ENCODE results near the gene YPEL2. TPM values are rescaled to one million over a fixed set of nuclear protein-coding genes. Genes with fewer than 3 reads are reported as not detected.
A peak's percentile ranks its signal among the peaks of the same experiment; 100 is the strongest.

Gene YPEL2
- total RNA-seq, 4 donors from 2014 or later, result 34.3 to 53.6 (median 40.7) TPM

- DNase-seq (ENCODE audit: low spot score) (no peak), ATAC-seq (ENCODE audit: low FRiP score) (no peak)
- TF ChIP-seq CTCF (IDR thresholded peaks at IDR 0.05), result no peak
These were observed 101.2 kb downstream of the YPEL2 start for GRCh38 chr17:59432657-59433056.

GRCh38 chr17:59433586-59433985 is 102.1 kb downstream of the YPEL2 start:
- no peak for TF ChIP-seq CTCF (IDR thresholded peaks at IDR 0.05)
- ATAC-seq (ENCODE audit: low FRiP score) (no peak), DNase-seq (ENCODE audit: low spot score) (no peak)

- TF ChIP-seq CTCF (IDR thresholded peaks at IDR 0.05), result no peak
- ATAC-seq (ENCODE audit: low FRiP score) (no peak), DNase-seq (ENCODE audit: low spot score) (no peak)
These were observed 103.0 kb downstream of the YPEL2 start for GRCh38 chr17:59434429-59434828.

- ATAC-seq (ENCODE audit: low FRiP score) (peak; percentile 66), DNase-seq (ENCODE audit: low spot score) (no peak)
These were observed 103.8 kb downstream of the YPEL2 start for GRCh38 chr17:59435238-59435637.

GRCh38 chr17:59436900-59437299 is 105.4 kb downstream of the YPEL2 start:
- ATAC-seq (ENCODE audit: low FRiP score) (no peak), DNase-seq (ENCODE audit: low spot score) (no peak)
- no peak for TF ChIP-seq CTCF (IDR thresholded peaks at IDR 0.05)

More at GRCh38 chr17:59435238-59435637, 103.8 kb downstream of the YPEL2 start:
- TF ChIP-seq CTCF (IDR thresholded peaks at IDR 0.05), result no peak

- DNase-seq (ENCODE audit: low spot score) (no peak), ATAC-seq (ENCODE audit: low FRiP score) (no peak)
- no peak for TF ChIP-seq CTCF (IDR thresholded peaks at IDR 0.05)
These were observed 106.4 kb downstream of the YPEL2 start for GRCh38 chr17:59437791-59438281.

- no peak for TF ChIP-seq CTCF (IDR thresholded peaks at IDR 0.05)
- DNase-seq (ENCODE audit: low spot score), result no peak
- ATAC-seq (ENCODE audit: low FRiP score), result no peak
These were observed 107.8 kb downstream of the YPEL2 start for GRCh38 chr17:59439262-59439661.

Data from omental fat pad (tissue), 4 donors.